Ureter (tissue), 1 donor: ENCODE measurements around the gene SH2D3C. TPM values are rescaled to one million over a fixed set of nuclear protein-coding genes. Genes with fewer than 3 reads are reported as not detected.
"Not testable (repeated sequence)": the region's sequence is repeated elsewhere in the genome, so short reads cannot be mapped to it uniquely, and the experiment has no call there.

Experiments used
- DNase-seq: peaks from one replicate; pipeline ENCODE4 v3.0.0-alpha.2; 2020; ENCODE audit warnings: low spot score
- total RNA-seq: library from RNA; stranded (reverse); gene quantifications from one replicate; pipeline ENCODE4 v1.2.4, GENCODE V29; 2023
- donor health status: DM: yes; HTN: yes; CAD: no.

The SH2D3C gene
- total RNA-seq, 1 donor from 2014 or later = 15.7 TPM

DNA sequence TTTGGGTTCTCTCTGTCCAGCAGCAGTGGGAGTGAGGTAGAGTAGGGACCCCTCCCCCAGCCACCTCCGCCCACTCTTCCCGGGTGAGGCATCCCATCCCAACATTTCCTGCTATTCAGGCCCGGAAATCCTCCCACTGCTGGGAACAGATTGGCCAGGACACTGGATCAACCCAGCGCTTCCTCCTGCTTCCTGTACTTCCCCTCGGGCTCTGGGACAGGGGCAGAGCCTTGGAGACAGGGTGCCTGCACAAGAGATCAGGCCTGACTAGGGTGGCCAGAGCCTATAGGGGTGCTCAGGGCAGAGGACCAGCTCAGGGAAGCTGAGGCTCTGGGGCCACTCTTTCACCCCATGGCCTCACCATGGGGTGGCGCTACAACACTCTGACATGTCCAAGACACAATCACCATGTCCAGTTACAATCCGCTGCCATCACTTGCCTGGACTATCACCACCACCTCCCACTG lies 14.5 kb downstream of the SH2D3C start:
- DNase-seq = no peak

GRCh38 chr9:127762111-127762676 lies 16.3 kb downstream of the SH2D3C start:
- DNase-seq = no peak

GRCh38 chr9:127761491-127761956 lies 16.9 kb downstream of the SH2D3C start:
- no peak for DNase-seq

DNA sequence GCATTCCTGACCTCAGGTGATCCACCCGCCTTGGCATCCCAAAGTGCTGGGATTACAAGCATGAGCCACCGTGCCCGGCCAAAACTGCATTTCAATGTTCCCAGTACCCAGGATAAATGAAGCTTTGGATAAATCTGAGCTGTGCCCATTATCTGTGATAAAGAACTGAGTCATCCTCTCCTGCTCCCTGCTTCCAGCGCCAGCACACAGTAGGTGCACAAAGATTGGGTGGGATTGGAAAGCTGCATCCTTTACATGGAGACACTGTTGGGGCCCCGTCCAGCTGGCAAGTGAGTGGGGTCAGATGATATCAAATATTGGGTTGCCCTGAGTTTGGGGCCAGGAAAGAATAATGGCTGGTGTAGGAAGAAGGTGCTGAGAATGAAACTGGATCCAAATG lies 17.4 kb downstream of the SH2D3C start:
- no peak for DNase-seq

DNA sequence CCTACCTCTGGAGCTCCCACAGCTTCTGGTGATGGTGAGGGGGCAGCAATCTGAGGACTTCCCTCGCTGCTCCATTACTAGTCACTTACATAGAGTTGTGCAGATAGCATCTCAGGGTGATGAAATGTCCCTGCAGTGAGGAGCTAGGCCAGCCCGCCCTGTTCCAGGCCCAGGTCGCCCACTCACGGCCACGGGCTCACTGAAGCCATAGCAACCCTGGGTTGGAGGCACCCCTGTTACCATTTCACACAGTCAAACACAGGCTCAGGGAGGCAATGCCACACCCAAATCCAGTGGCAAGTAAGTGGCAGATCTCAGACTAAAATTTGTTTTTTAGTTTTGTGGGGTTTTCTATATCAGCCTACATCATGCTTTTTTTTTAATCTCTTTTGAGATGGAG lies 19.6 kb downstream of the SH2D3C start:
- DNase-seq = no peak

- DNase-seq = not testable (repeated sequence)
Measured at GRCh38 chr9:127756776-127757175, 21.7 kb downstream of the SH2D3C start.

DNA sequence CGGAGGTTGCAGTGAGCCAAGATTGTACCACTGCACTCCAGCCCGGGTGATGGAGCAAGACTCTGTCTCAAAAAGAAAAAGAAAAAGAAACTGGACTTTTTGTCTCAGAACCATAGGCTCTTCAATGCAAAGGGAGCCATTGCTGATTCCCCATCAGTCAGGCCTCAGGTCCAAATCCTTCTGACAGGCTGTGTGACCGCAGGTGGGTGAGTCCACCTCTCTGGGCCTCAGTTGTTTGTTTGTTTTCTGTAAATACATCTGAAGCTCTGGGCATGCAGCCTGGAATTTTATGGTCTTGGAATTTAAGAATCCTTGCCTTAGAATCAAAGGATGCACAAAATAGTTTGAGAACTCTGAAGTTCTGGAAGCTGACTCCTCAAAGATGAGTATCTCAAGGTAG lies 22.2 kb downstream of the SH2D3C start:
- no peak for DNase-seq

DNA sequence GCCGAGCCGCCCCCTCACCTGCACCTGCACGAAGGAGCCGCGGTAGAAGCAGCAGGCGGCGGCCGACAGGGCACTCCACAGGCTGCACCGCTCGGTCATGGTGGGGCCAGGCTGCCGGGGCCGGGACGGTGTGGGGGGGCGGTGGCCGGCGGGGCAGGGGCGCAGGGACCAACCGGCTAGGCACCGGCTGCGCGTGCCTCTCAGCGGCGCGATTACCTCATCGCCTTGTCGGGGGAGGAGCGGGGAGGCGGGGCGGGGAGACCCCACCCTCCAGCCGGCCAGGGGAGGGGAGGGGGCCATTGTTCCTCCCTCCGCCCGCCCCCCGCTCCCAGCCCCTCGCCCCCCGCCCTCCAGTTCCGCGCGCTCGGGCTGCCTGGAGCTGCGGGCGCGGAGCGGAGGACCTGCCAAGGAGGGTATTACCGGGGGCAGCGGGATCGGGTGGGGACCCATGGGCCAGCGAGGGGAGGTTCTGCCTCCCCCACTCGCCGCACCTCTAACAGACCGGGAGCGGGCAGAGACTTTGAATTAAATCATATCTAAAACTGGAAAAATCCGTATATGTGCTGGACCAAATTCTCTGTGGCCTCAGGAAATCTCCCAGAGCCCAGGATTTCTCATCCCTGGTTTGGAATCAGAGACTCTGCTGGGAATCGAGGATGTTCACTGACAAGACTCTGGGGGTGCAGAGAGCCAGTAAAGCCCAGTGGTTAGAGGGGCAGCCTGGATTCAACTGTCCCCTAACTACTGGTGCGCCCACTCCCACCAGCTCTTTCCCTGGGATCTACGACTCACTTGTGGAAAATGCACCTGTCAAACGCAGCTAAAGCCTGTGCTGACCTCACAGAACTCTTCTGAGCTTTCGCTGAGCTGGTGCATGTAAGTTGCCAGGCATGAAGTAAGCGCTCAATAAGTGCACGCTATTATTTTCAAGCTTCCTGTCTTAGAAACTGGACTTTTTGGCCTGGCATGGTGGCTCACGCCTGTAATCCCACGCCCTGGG lies 23.1 kb downstream of the SH2D3C start:
- DNase-seq = no peak

GRCh38 chr9:127754099-127755060 lies 24.1 kb downstream of the SH2D3C start:
- DNase-seq = no peak

- no peak for DNase-seq
Measured at GRCh38 chr9:127753622-127754021, 24.8 kb downstream of the SH2D3C start.

- DNase-seq = no peak
Measured at GRCh38 chr9:127753148-127753547, 25.3 kb downstream of the SH2D3C start.

DNA sequence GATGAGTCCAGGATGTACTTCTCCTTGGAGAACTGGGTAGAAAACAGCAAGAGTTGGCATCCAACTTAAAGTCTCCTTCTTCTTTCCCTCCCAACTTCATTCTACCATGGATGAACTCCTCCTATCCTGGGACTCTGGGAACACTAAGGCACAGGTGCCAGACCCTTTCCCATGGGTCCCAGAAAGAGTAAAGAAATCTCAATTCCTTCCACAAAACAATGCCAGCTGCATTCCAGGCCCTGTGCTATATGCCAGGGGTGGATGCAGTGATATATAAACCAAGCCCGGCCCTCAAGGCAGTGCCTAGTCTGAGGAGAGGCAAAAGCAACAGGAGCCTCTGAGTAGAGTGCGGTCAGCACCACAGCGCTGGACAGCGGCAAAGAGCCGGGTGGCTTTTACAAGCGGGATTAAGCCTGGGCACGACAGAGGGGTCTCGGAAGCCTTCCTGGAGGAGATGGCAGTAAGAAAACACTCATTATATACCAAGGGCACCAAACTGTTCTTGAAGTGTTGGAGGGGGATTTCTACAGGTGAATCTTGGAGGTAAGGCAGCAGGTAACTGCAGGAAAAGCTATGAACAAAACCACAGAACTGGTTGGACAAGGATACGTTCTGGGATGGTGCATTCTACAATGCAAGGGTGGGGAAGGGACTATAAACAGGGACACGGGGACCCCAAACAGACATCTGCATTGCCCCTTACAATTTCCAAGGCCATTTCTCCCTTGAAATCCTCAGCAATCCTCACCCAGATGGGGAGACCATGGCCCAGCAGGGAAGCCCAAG lies 27.0 kb downstream of the SH2D3C start:
- DNase-seq = no peak

- no peak for DNase-seq
Measured at GRCh38 chr9:127749090-127749787, 29.2 kb downstream of the SH2D3C start.

- no peak for DNase-seq
Measured at GRCh38 chr9:127746959-127747569, 31.4 kb downstream of the SH2D3C start.

DNA sequence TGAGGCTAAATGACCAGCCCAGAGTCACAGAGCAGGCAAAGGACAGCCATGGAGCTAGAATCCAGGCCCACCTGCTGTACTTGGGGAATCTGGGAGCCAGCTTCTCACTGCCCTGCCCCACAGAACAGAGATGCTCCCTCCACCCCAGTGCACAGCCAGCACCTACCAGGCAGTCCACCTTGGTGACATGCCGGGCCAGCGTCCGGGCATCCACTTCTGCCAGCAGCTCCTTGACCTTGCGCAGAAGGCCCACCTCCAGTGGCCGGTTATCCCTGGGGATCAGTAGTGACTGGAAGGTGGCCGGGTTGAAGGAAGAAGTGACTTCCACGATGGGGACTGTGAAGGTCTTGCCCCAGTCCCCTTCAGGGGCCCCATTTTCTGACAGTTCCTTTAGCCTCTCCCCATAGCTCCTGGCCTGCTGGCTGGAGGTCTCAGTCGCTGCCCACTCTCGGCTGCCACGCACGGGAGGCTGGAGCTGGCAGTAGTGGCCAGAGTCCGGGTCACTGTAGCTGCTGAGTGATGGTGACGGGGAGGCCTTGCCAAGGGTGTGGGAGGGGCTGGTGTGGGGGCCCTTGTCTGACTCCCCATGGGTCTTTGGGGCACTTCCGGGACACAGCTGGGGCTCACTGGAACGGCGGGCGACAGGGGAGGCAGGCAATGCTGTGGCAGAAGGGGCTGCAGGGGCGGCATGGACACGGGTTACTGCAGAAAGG lies 33.9 kb downstream of the SH2D3C start:
- no peak for DNase-seq

GRCh38 chr9:127742435-127743088 lies 35.9 kb downstream of the SH2D3C start:
- DNase-seq = no peak

DNA sequence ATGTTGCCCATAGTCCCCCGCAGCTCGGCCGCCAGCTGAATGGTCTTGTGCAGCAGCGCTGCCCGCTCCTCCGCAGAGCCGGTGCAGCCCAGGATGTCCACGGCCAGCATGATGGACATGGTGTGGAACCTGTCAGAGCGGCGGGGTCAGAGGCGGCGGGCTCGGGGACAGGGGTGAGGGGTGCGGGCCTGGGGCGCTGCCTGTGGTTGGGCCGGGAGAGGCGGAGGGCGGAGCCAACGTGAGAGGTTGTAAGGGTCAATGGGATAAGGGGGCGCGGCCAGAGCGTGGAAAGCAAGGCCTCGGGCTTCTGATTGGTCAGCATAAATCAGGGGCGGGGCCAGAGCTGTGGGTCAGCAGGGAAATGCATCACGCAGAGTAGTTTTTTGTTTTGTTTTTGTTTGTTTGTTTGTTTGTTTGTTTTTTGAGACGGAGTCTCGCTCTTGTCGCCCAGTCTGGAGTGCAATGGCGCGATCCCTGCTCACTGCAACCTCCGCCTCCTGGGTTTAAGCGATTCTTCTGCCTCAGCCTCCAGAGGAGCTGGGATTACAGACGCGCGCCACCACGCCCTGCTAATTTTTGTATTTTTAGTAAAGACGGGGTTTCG lies 36.5 kb downstream of the SH2D3C start:
- no peak for DNase-seq
